H9 (cell line): ENCODE results near the gene ATG7. TPM values are rescaled to one million over a fixed set of nuclear protein-coding genes. Genes with fewer than 3 reads are reported as not detected.

Experiments used
- DNase-seq: peaks from one replicate; pipeline ENCODE4 v3.0.0-alpha.2; 2017
- H2AFZ ChIP-seq: one replicate; pipeline ENCODE4 v1.6.1; 2013; ENCODE audit warnings: mild to moderate bottlenecking, low read length, control low read depth, moderate library complexity
- H2AK5ac ChIP-seq: 2 replicates; pipeline ENCODE4 v1.6.1; 2013; ENCODE audit warnings: low read length, control low read depth, mixed read lengths; ENCODE audit not compliant: insufficient read length
- H2BK120ac ChIP-seq: one replicate; pipeline ENCODE4 v1.6.1; 2013; ENCODE audit warnings: low read depth, mild to moderate bottlenecking, low read length, control low read depth, inconsistent platforms; ENCODE audit not compliant: poor library complexity, severe bottlenecking
- H2BK12ac ChIP-seq: 2 replicates; pipeline ENCODE4 v1.6.1; 2013; ENCODE audit warnings: low read length, control low read depth, mixed read lengths, low read depth; ENCODE audit not compliant: insufficient read length
- H2BK15ac ChIP-seq: 2 replicates; pipeline ENCODE4 v1.6.1; 2013; ENCODE audit warnings: low read depth, low read length, control low read depth
- H2BK20ac ChIP-seq: one replicate; pipeline ENCODE4 v1.6.1; 2013; ENCODE audit warnings: low read depth, mild to moderate bottlenecking, low read length, control low read depth, inconsistent platforms; ENCODE audit not compliant: poor library complexity, severe bottlenecking
- H2BK5ac ChIP-seq: 2 replicates; pipeline ENCODE4 v1.6.1; 2013; ENCODE audit warnings: low read length, control low read depth, mixed read lengths; ENCODE audit not compliant: insufficient read length
- H3K14ac ChIP-seq: 2 replicates; pipeline ENCODE4 v1.6.1; 2013; ENCODE audit warnings: low read length, control low read depth; ENCODE audit not compliant: insufficient read depth
- H3K18ac ChIP-seq: 2 replicates; pipeline ENCODE4 v1.6.1; 2013; ENCODE audit warnings: low read depth, mild to moderate bottlenecking, mixed read lengths, low read length, control low read depth; ENCODE audit not compliant: insufficient read length
- H3K23ac ChIP-seq: 2 replicates; pipeline ENCODE4 v1.6.1; 2013; ENCODE audit warnings: low read length, control low read depth, mixed read lengths, low read depth; ENCODE audit not compliant: insufficient read length
- H3K23me2 ChIP-seq: 2 replicates; pipeline ENCODE4 v1.6.1; 2013; ENCODE audit warnings: low read depth, mild to moderate bottlenecking, mixed read lengths, low read length, control low read depth; ENCODE audit not compliant: insufficient read length, poor library complexity, severe bottlenecking
- H3K27ac ChIP-seq: 2 replicates; pipeline ENCODE4 v1.5.1; 2013; ENCODE audit warnings: low read length, control low read depth, mixed read lengths, low read depth; ENCODE audit not compliant: insufficient read length
- H3K27me3 ChIP-seq: 2 replicates; pipeline ENCODE4 v1.6.1; 2013; ENCODE audit warnings: low read length, control low read depth, inconsistent platforms; ENCODE audit not compliant: insufficient read depth
- H3K4ac ChIP-seq: 2 replicates; pipeline ENCODE4 v1.6.1; 2013; ENCODE audit warnings: low read depth, mild to moderate bottlenecking, control low read depth, inconsistent platforms, low read length, moderate library complexity
- H3K4me1 ChIP-seq: 2 replicates; pipeline ENCODE4 v1.6.1; 2013; ENCODE audit warnings: low read length, control low read depth, inconsistent platforms; ENCODE audit not compliant: insufficient read depth
- H3K4me2 ChIP-seq: 2 replicates; pipeline ENCODE4 v1.6.1; 2013; ENCODE audit warnings: low read length, control low read depth, mixed read lengths; ENCODE audit not compliant: insufficient read length, insufficient read depth
- H3K56ac ChIP-seq: 2 replicates; pipeline ENCODE4 v1.6.1; 2013; ENCODE audit warnings: low read depth, mild to moderate bottlenecking, mixed read lengths, low read length, control low read depth; ENCODE audit not compliant: insufficient read length
- H3K79me1 ChIP-seq: 2 replicates; pipeline ENCODE4 v1.6.1; 2013; ENCODE audit warnings: low read depth, mild to moderate bottlenecking, moderate library complexity, low read length, control low read depth, inconsistent platforms; ENCODE audit not compliant: insufficient read depth, poor library complexity, severe bottlenecking
- H3K79me2 ChIP-seq: 2 replicates; pipeline ENCODE4 v1.6.1; 2013; ENCODE audit warnings: low read length, control low read depth, inconsistent platforms; ENCODE audit not compliant: insufficient read depth
- H3K9ac ChIP-seq: 2 replicates; pipeline ENCODE4 v1.6.1; 2013; ENCODE audit warnings: low read length, control low read depth, mixed read lengths; ENCODE audit not compliant: insufficient read length; ENCODE audit errors: extremely low read depth
- H3K9me3 ChIP-seq: one replicate; pipeline ENCODE4 v1.6.1; 2013; ENCODE audit warnings: low read depth, low read length, inconsistent platforms; ENCODE audit not compliant: control insufficient read depth
- H3T11ph ChIP-seq: one replicate; pipeline ENCODE4 v1.6.1; 2013; ENCODE audit warnings: mild to moderate bottlenecking, low read length, control low read depth, inconsistent platforms
- H4K20me1 ChIP-seq: one replicate; pipeline ENCODE4 v1.6.1; 2013; ENCODE audit not compliant: control insufficient read depth, insufficient read length, insufficient read depth
- H4K5ac ChIP-seq: 2 replicates; pipeline ENCODE4 v1.6.1; 2013; ENCODE audit warnings: low read depth, mild to moderate bottlenecking, mixed read lengths, low read length, control low read depth; ENCODE audit not compliant: insufficient read length
- H4K8ac ChIP-seq: replicated peaks from 2 replicates; pipeline ENCODE4 v1.6.1; 2013; ENCODE audit warnings: low read length, control low read depth, mixed read lengths, low read depth; ENCODE audit not compliant: insufficient read length
- H4K91ac ChIP-seq: 2 replicates; pipeline ENCODE4 v1.6.1; 2013; ENCODE audit warnings: low read depth, mild to moderate bottlenecking, moderate library complexity, mixed read lengths, low read length, control low read depth; ENCODE audit not compliant: insufficient read length
- H3K27ac Mint-ChIP-seq, 3 experiments: 2 replicates in 2 of 3; 3 replicates in 1 of 3; pipeline ENCODE4 v1.8.0; 2020 to 2021; ENCODE audit warnings: mixed read lengths in 3 of 3, mild to moderate bottlenecking in 1 of 3, moderate library complexity in 1 of 3
- H3K27me3 Mint-ChIP-seq: 2 replicates; pipeline ENCODE4 v1.8.0; 2021; ENCODE audit warnings: low read depth, mild to moderate bottlenecking, moderate library complexity, mixed read lengths
- H3K36me3 Mint-ChIP-seq, 3 experiments: 2 replicates in 2 of 3; 3 replicates in 1 of 3; pipeline ENCODE4 v1.8.0; 2020 to 2021; ENCODE audit warnings: low read depth in 3 of 3, mixed read lengths in 3 of 3; ENCODE audit not compliant: insufficient read depth in 1 of 3
- H3K4me1 Mint-ChIP-seq, 2 experiments: 2 replicates each; pipeline ENCODE4 v1.8.0; 2020; ENCODE audit warnings: mixed read lengths in 2 of 2
- H3K4me3 Mint-ChIP-seq, 2 experiments: 2 replicates in 1 of 2; 3 replicates in 1 of 2; pipeline ENCODE4 v1.8.0; 2020 to 2021; ENCODE audit warnings: mild to moderate bottlenecking in 2 of 2, mixed read lengths in 2 of 2, moderate library complexity in 1 of 2
- H3K9me3 Mint-ChIP-seq, 2 experiments: 2 replicates in 1 of 2; 3 replicates in 1 of 2; pipeline ENCODE4 v1.8.0; 2020; ENCODE audit warnings: mild to moderate bottlenecking in 2 of 2, mixed read lengths in 2 of 2, moderate library complexity in 1 of 2
- CTCF ChIP-seq: fragments of 200-600 bp; sonication (generic); conservative IDR thresholded peaks from 3 replicates; pipeline ENCODE4 v1.8.0; 2021; ENCODE audit warnings: antibody characterized with exemption, mild to moderate bottlenecking
- WGBS: extraction: QIAGEN DNeasy Blood & Tissue Kit; methylation state at CpG from one replicate; pipeline ENCODE4 v1.1.7; 2013; ENCODE audit warnings: missing lambda C conversion rate, low lambda C conversion rate, mixed read lengths; ENCODE audit not compliant: insufficient read length; ENCODE audit errors: extremely low coverage; 5-methylcytosine and 5-hydroxymethylcytosine counted together
- total RNA-seq: library from RNA; stranded (reverse); gene quantifications from 2 replicates; pipeline ENCODE4 v1.2.1, GENCODE V29; 2021

The ATG7 gene
- total RNA-seq, 1 experiment from 2014 or later: 17.9 TPM

GRCh38 chr3:11381563-11381962, 109.4 kb downstream of the ATG7 start:
- H3K4ac ChIP-seq: no peak overlapping the region
- H4K5ac ChIP-seq: no peak overlapping the region
- DNase-seq: no peak
- no peak overlapping the region for H2BK120ac ChIP-seq
- no peaks in the 10 kb centered on the region for H3K9me3 ChIP-seq
- H3T11ph ChIP-seq: no peak overlapping the region
- no peak overlapping the region for H2BK5ac ChIP-seq
- H3K18ac ChIP-seq: no peak overlapping the region
- H3K4me1 ChIP-seq: no peaks in the 10 kb centered on the region
- H3K4me3 Mint-ChIP-seq: no peak overlapping the region
- no peak overlapping the region for H3K56ac ChIP-seq
- no peaks in the 10 kb centered on the region for H3K9me3 Mint-ChIP-seq
- no peaks in the 10 kb centered on the region for H3K27me3 Mint-ChIP-seq
- H3K4me2 ChIP-seq: no peak overlapping the region
- no peak overlapping the region for H2BK20ac ChIP-seq
- H3K27ac ChIP-seq: no peak overlapping the region
- no peaks in the 10 kb centered on the region for H3K27me3 ChIP-seq
- H4K91ac ChIP-seq: no peak overlapping the region
- no peaks in the 10 kb centered on the region for H4K20me1 ChIP-seq
- no peak overlapping the region for H3K23ac ChIP-seq
- no peak overlapping the region for H3K9ac ChIP-seq
- no peak overlapping the region for H4K8ac ChIP-seq
- no peak overlapping the region for H2BK15ac ChIP-seq
- no peak overlapping the region for H3K14ac ChIP-seq
- H3K27ac Mint-ChIP-seq: no peak overlapping the region
- peaks cover 20 to 23% of the 10 kb centered on the region in 2 experiments for H3K4me1 Mint-ChIP-seq
- no peak for TF ChIP-seq CTCF
- no peaks in the 10 kb centered on the region for H3K79me1 ChIP-seq
- no peak overlapping the region for H2AK5ac ChIP-seq
- no peaks in the 10 kb centered on the region for H3K36me3 Mint-ChIP-seq
- WGBS: no CpG with 5 or more reads among the region's 4 CpGs
- H2AFZ ChIP-seq: no peak overlapping the region
- no peak overlapping the region for H2BK12ac ChIP-seq
- H3K79me2 ChIP-seq: no peaks in the 10 kb centered on the region
- H3K23me2 ChIP-seq: no peaks in the 10 kb centered on the region
